HL-60 (cell line): ENCODE results near the gene ZNF521.

ENCODE experiments used
- TF ChIP-seq, protein P1 (sequence below): IDR thresholded peaks from one replicate; pipeline ENCODE4 v1.5.1; 2011; ENCODE audit warnings: low read length, control low read depth, inconsistent platforms; ENCODE audit not compliant: insufficient read depth
- TF ChIP-seq, protein P2 (sequence below): IDR thresholded peaks from 2 replicates; pipeline ENCODE4 v1.6.1; 2012; ENCODE audit warnings: low read depth; ENCODE audit not compliant: insufficient replicate concordance

DNA sequence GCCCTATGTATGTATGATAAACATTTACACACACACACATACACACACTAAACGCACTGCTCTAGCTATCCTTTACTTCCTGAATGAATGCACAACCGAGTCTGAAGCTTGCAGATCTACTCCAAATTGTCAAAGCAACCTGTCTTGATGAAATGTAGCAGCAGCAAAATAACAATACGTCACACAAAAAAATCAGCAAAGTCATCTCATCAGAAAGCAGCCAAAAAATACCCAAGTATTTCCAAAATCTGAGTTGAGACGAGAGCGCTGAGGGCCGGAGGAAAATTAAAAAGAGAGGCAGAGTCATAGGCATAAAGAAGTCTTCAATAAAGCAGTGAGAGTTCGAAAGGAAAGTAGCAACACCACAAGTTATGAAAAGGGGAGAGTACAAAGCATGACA, 67.7 kb downstream of the ZNF521 start:
- TF ChIP-seq, protein P1, sequence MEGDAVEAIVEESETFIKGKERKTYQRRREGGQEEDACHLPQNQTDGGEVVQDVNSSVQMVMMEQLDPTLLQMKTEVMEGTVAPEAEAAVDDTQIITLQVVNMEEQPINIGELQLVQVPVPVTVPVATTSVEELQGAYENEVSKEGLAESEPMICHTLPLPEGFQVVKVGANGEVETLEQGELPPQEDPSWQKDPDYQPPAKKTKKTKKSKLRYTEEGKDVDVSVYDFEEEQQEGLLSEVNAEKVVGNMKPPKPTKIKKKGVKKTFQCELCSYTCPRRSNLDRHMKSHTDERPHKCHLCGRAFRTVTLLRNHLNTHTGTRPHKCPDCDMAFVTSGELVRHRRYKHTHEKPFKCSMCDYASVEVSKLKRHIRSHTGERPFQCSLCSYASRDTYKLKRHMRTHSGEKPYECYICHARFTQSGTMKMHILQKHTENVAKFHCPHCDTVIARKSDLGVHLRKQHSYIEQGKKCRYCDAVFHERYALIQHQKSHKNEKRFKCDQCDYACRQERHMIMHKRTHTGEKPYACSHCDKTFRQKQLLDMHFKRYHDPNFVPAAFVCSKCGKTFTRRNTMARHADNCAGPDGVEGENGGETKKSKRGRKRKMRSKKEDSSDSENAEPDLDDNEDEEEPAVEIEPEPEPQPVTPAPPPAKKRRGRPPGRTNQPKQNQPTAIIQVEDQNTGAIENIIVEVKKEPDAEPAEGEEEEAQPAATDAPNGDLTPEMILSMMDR: no peak
- TF ChIP-seq, protein P2, sequence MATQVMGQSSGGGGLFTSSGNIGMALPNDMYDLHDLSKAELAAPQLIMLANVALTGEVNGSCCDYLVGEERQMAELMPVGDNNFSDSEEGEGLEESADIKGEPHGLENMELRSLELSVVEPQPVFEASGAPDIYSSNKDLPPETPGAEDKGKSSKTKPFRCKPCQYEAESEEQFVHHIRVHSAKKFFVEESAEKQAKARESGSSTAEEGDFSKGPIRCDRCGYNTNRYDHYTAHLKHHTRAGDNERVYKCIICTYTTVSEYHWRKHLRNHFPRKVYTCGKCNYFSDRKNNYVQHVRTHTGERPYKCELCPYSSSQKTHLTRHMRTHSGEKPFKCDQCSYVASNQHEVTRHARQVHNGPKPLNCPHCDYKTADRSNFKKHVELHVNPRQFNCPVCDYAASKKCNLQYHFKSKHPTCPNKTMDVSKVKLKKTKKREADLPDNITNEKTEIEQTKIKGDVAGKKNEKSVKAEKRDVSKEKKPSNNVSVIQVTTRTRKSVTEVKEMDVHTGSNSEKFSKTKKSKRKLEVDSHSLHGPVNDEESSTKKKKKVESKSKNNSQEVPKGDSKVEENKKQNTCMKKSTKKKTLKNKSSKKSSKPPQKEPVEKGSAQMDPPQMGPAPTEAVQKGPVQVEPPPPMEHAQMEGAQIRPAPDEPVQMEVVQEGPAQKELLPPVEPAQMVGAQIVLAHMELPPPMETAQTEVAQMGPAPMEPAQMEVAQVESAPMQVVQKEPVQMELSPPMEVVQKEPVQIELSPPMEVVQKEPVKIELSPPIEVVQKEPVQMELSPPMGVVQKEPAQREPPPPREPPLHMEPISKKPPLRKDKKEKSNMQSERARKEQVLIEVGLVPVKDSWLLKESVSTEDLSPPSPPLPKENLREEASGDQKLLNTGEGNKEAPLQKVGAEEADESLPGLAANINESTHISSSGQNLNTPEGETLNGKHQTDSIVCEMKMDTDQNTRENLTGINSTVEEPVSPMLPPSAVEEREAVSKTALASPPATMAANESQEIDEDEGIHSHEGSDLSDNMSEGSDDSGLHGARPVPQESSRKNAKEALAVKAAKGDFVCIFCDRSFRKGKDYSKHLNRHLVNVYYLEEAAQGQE: no peak
